Inflammatory macrophage treated with lipopolysaccharide for 1 hour (primary cell): ENCODE results near the gene CYRIA.

Experiments used
- DNase-seq, 2 donors: peaks; one replicate each; pipeline ENCODE4 v3.0.0-alpha.2; 2020 to 2022

Gene CYRIA

GRCh38 chr2:16665748-16666448 lies at the start of gene CYRIA:
Gene CYRIA, minus strand, starts transcription at chr2:16665834. Its CDS starts 77,715 bp downstream, at chr2:16588119.
- DNase-seq = peak; percentile 60 to 75

- DNase-seq = no peak
These were observed 47.4 kb upstream of the CYRIA start for GRCh38 chr2:16713011-16713423.

GRCh38 chr2:16709769-16710168 lies 44.1 kb upstream of the CYRIA start:
- DNase-seq = peak; percentile 85 to 89

GRCh38 chr2:16708173-16708572 lies 42.5 kb upstream of the CYRIA start:
- DNase-seq = no peak

GRCh38 chr2:16707014-16707623 lies 41.5 kb upstream of the CYRIA start:
- DNase-seq = no peak

- DNase-seq = peak; percentile 43 to 46
These were observed 35.1 kb upstream of the CYRIA start for GRCh38 chr2:16700551-16701259.

GRCh38 chr2:16693854-16694253 lies 28.2 kb upstream of the CYRIA start:
- DNase-seq = no peak

- no peak for DNase-seq
These were observed 25.6 kb upstream of the CYRIA start for GRCh38 chr2:16691261-16691660.

GRCh38 chr2:16687955-16688354 lies 22.3 kb upstream of the CYRIA start:
- peak in 1 of 2 donors; percentile 7 for DNase-seq

- no peak for DNase-seq
These were observed 21.6 kb upstream of the CYRIA start for GRCh38 chr2:16687222-16687621.

- DNase-seq = no peak
These were observed 21.0 kb upstream of the CYRIA start for GRCh38 chr2:16686641-16687040.

- DNase-seq = no peak
These were observed 19.7 kb upstream of the CYRIA start for GRCh38 chr2:16685340-16685715.

- DNase-seq = no peak
These were observed 19.2 kb upstream of the CYRIA start for GRCh38 chr2:16684676-16685339.

- no peak for DNase-seq
These were observed 17.9 kb upstream of the CYRIA start for GRCh38 chr2:16683576-16683975.

GRCh38 chr2:16682431-16683118 lies 16.9 kb upstream of the CYRIA start:
- no peak for DNase-seq

GRCh38 chr2:16680781-16681180 lies 15.1 kb upstream of the CYRIA start:
- peak; percentile 44 to 59 for DNase-seq

- DNase-seq = peak; percentile 66 to 68
These were observed 14.7 kb upstream of the CYRIA start for GRCh38 chr2:16680304-16680703.

- no peak for DNase-seq
These were observed 13.3 kb upstream of the CYRIA start for GRCh38 chr2:16678964-16679363.

GRCh38 chr2:16677875-16678274 lies 12.2 kb upstream of the CYRIA start:
- DNase-seq = no peak

GRCh38 chr2:16675781-16676180 lies 10.1 kb upstream of the CYRIA start:
- no peak for DNase-seq

GRCh38 chr2:16674154-16674553 lies 8.5 kb upstream of the CYRIA start:
- no peak for DNase-seq

- DNase-seq = no peak
These were observed 6.1 kb upstream of the CYRIA start for GRCh38 chr2:16671760-16672159.

GRCh38 chr2:16669388-16669787 lies 3.8 kb upstream of the CYRIA start:
- DNase-seq = no peak
